ENCODE data around the gene BARHL2. TPM values are rescaled to one million over a fixed set of nuclear protein-coding genes. Genes with fewer than 3 reads are reported as not detected.

Gene BARHL2
- polyA plus RNA-seq, 2 of the 4 experiments (the other 2 are of a cell fraction), result not detected

DNA sequence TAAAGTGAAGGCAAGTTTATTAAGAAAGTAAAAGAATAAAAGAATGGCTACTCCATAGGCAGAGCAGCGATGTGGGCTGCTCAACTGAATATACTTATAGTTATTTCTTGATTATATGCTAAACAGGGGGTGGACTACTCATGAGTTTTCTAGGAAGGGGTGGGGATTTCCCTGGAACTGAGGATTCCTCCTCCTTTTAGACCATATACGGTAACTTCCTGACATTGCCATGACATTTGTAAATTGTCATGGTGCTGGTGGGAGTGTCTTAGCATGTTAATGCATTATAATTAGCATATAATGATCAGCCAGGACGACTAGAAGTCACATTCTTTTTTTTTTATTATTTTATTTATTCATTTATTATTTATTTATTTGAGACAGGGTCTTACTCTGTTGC is 46.4 kb upstream of the BARHL2 start:
- no peak for TF ChIP-seq KDM1A (IDR thresholded peaks at IDR 0.05; ENCODE audit: low read depth)
- TF ChIP-seq, protein P1, sequence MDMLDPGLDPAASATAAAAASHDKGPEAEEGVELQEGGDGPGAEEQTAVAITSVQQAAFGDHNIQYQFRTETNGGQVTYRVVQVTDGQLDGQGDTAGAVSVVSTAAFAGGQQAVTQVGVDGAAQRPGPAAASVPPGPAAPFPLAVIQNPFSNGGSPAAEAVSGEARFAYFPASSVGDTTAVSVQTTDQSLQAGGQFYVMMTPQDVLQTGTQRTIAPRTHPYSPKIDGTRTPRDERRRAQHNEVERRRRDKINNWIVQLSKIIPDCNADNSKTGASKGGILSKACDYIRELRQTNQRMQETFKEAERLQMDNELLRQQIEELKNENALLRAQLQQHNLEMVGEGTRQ (IDR thresholded peaks at IDR 0.05), result no peak
- TF ChIP-seq, protein P2, sequence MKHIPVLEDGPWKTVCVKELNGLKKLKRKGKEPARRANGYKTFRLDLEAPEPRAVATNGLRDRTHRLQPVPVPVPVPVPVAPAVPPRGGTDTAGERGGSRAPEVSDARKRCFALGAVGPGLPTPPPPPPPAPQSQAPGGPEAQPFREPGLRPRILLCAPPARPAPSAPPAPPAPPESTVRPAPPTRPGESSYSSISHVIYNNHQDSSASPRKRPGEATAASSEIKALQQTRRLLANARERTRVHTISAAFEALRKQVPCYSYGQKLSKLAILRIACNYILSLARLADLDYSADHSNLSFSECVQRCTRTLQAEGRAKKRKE (CRISPR knock-in tag; IDR thresholded peaks at IDR 0.05; ENCODE audit: low read depth), result no peak
- no peak for TF ChIP-seq JUN (IDR thresholded peaks at IDR 0.05)
- TF ChIP-seq MAZ (IDR thresholded peaks at IDR 0.05; ENCODE audit: borderline replicate concordance, low read depth, low read length), result no peak
- no peak for TF ChIP-seq RNF2 (IDR thresholded peaks at IDR 0.05; ENCODE audit: borderline replicate concordance, low read depth)
- TF ChIP-seq, protein P3, sequence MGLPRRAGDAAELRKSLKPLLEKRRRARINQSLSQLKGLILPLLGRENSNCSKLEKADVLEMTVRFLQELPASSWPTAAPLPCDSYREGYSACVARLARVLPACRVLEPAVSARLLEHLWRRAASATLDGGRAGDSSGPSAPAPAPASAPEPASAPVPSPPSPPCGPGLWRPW (IDR thresholded peaks at IDR 0.05), result no peak
- TF ChIP-seq EHF (CRISPR knock-in tag; IDR thresholded peaks at IDR 0.05), result no peak
- FAIRE-seq (no peak), DNase-seq (ENCODE audit: low read depth in 1 of 2, low spot score in 1 of 2) (no peak), ATAC-seq (no peak)
- ChIA-PET CTCF (no interaction called here), POLR2A (no interaction called here)
- H3K4me2 ChIP-seq, result no peak overlapping the region
- no peak overlapping the region for H3K4me3 ChIP-seq
- WGBS (ENCODE audit: missing lambda C conversion rate), result 16% methylated on average over 3 of the region's 3 CpGs
- no peaks in the 10 kb centered on the region for H3K4me1 ChIP-seq
- H3K9me3 ChIP-seq, result no peaks in the 10 kb centered on the region
- no peak overlapping the region for H3K27ac ChIP-seq

DNA sequence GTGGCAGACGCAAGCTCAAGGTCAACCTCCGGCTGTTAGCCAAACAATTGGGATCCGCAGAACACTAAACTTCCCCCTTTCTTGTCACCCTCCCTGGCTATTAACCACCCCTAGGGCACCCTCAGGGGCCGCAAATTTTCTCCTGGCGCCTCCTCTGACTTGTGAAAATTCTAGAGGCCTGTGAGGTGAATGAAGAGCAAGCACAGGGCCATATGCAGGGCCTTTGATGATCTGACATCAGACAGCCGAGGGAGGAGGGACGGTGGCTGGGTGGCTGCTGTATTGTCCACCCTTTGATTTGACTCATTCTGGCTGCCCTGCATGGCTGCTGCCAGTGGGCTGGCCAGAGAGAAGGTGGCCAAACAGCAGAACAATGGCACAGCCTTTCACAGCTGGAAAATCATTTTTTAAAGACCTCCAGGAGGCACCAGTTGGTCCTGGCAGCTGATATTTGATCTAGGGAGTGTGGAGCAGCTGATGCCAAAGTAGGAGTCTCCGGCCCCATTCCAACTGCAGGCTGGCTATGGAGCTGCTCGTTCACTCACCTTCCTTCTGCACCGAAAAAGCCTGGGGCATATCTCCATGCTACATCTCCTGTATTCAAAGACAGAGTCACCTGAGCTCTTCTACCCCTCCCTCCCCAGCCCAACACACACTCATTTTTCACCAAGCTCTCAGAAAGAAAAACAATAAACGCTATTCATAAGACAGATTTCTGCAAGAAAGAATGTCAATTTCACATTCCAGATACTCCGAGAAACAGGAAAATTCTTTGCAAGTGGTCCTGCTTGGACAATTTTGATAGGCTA is 44.9 kb upstream of the BARHL2 start:
- FAIRE-seq, result no peak
- CTCF ChIA-PET, result no interaction called here

More for the DNA sequence above, 44.9 kb upstream of the BARHL2 start:
- POLR2A ChIA-PET, result no interaction called here
- no peaks in the 10 kb centered on the region for H3K9me3 ChIP-seq
- ATAC-seq (0 out of 6 replicates have a peak, but pooled peaks of 1 of the 2 experiments have one; percentile 34), DNase-seq (ENCODE audit: low read depth in 1 of 2, low spot score in 1 of 2) (no peak)
- H3K4me2 ChIP-seq, result no peak overlapping the region
- H3K4me1 ChIP-seq, result no peaks in the 10 kb centered on the region
- TF ChIP-seq, protein P4, sequence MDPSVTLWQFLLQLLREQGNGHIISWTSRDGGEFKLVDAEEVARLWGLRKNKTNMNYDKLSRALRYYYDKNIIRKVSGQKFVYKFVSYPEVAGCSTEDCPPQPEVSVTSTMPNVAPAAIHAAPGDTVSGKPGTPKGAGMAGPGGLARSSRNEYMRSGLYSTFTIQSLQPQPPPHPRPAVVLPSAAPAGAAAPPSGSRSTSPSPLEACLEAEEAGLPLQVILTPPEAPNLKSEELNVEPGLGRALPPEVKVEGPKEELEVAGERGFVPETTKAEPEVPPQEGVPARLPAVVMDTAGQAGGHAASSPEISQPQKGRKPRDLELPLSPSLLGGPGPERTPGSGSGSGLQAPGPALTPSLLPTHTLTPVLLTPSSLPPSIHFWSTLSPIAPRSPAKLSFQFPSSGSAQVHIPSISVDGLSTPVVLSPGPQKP (IDR thresholded peaks at IDR 0.05; ENCODE audit: low read depth, low read length), result no peak
- TF ChIP-seq, protein P5, sequence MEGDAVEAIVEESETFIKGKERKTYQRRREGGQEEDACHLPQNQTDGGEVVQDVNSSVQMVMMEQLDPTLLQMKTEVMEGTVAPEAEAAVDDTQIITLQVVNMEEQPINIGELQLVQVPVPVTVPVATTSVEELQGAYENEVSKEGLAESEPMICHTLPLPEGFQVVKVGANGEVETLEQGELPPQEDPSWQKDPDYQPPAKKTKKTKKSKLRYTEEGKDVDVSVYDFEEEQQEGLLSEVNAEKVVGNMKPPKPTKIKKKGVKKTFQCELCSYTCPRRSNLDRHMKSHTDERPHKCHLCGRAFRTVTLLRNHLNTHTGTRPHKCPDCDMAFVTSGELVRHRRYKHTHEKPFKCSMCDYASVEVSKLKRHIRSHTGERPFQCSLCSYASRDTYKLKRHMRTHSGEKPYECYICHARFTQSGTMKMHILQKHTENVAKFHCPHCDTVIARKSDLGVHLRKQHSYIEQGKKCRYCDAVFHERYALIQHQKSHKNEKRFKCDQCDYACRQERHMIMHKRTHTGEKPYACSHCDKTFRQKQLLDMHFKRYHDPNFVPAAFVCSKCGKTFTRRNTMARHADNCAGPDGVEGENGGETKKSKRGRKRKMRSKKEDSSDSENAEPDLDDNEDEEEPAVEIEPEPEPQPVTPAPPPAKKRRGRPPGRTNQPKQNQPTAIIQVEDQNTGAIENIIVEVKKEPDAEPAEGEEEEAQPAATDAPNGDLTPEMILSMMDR (IDR thresholded peaks at IDR 0.05), result no peak
- TF ChIP-seq POLR2A (IDR thresholded peaks at IDR 0.05; ENCODE audit: low read length) (no peak), MAFK (IDR thresholded peaks at IDR 0.05; ENCODE audit: partially characterized antibody) (no peak), HOXB13 (CRISPR knock-in tag; IDR thresholded peaks at IDR 0.05; ENCODE audit: low read depth) (no peak), NFE2L2 (conservative IDR thresholded peaks at IDR 0.05; ENCODE audit: low read length) (no peak), GATA3 (IDR thresholded peaks at IDR 0.05; ENCODE audit: borderline replicate concordance) (no peak), HOXA7 (CRISPR knock-in tag; IDR thresholded peaks at IDR 0.05) (no peak), RCOR1 (IDR thresholded peaks at IDR 0.05; ENCODE audit: low read depth, low read length) (no peak)
- TF ChIP-seq, protein P2 (CRISPR knock-in tag; IDR thresholded peaks at IDR 0.05; ENCODE audit: low read depth), result no peak
- 45% methylated on average over 12 of the region's 12 CpGs for WGBS (ENCODE audit: missing lambda C conversion rate)
- H3K27ac ChIP-seq, result no peak overlapping the region
- no peak overlapping the region for H3K4me3 ChIP-seq

All from A549 (cell line).